GM21825 (cell line): ENCODE data around the gene UBE2Q1.
"Not testable (repeated sequence)": the region's sequence is repeated elsewhere in the genome, so short reads cannot be mapped to it uniquely, and the experiment has no call there.

Source experiments
- ATAC-seq: cut with Tn5 transposase; IDR thresholded peaks from one replicate; pipeline ENCODE4 v1.9.1; 2021; ENCODE audit warnings: mild to moderate bottlenecking, moderate library complexity; ENCODE audit not compliant: unreplicated experiment

Gene UBE2Q1

GRCh38 chr1:154552036-154552435, 6.4 kb downstream of the UBE2Q1 start:
- no peak for ATAC-seq

- ATAC-seq, result no peak
Measured at GRCh38 chr1:154551474-154551873, 7.0 kb downstream of the UBE2Q1 start.

GRCh38 chr1:154550657-154551056, 7.8 kb downstream of the UBE2Q1 start:
- ATAC-seq, result no peak

- ATAC-seq, result no peak
Measured at GRCh38 chr1:154550070-154550469, 8.4 kb downstream of the UBE2Q1 start.

- ATAC-seq, result no peak
Measured at GRCh38 chr1:154549202-154549770, 9.2 kb downstream of the UBE2Q1 start.

- ATAC-seq, result no peak
Measured at GRCh38 chr1:154548028-154548427, 10.4 kb downstream of the UBE2Q1 start.

GRCh38 chr1:154547105-154547732, 11.2 kb downstream of the UBE2Q1 start:
- no peak for ATAC-seq

- ATAC-seq, result no peak
Measured at GRCh38 chr1:154546264-154547063, 12.0 kb downstream of the UBE2Q1 start.

- ATAC-seq, result no peak
Measured at GRCh38 chr1:154541231-154541630, 17.2 kb downstream of the UBE2Q1 start.

- no peak for ATAC-seq
Measured at GRCh38 chr1:154539486-154540483, 18.7 kb downstream of the UBE2Q1 start.

GRCh38 chr1:154536570-154536969, 21.9 kb downstream of the UBE2Q1 start:
- no peak for ATAC-seq

GRCh38 chr1:154533952-154534844, 24.3 kb downstream of the UBE2Q1 start:
- ATAC-seq, result no peak

- not testable (repeated sequence) for ATAC-seq
Measured at GRCh38 chr1:154531950-154532349, 26.5 kb downstream of the UBE2Q1 start.

- ATAC-seq, result no peak
Measured at GRCh38 chr1:154529308-154529707, 29.2 kb downstream of the UBE2Q1 start.

GRCh38 chr1:154527192-154527591, 31.3 kb downstream of the UBE2Q1 start:
- ATAC-seq, result no peak

- no peak for ATAC-seq
Measured at GRCh38 chr1:154524881-154525280, 33.6 kb downstream of the UBE2Q1 start.

GRCh38 chr1:154521695-154522094, 36.8 kb downstream of the UBE2Q1 start:
- ATAC-seq, result no peak

GRCh38 chr1:154520333-154520732, 38.1 kb downstream of the UBE2Q1 start:
- ATAC-seq, result no peak

- ATAC-seq, result no peak
Measured at GRCh38 chr1:154519591-154519991, 38.9 kb downstream of the UBE2Q1 start.

- ATAC-seq, result no peak
Measured at GRCh38 chr1:154517661-154518060, 40.8 kb downstream of the UBE2Q1 start.
